ENCODE data around the gene STK38. TPM values are rescaled to one million over a fixed set of nuclear protein-coding genes. Genes with fewer than 3 reads are reported as not detected.

Gene STK38
- total RNA-seq, 1 experiment from 2014 or later = 20.1 TPM

GRCh38 chr6:36491378-36491965 is 55.8 kb downstream of the STK38 start:
- Histone ChIP-seq H3K79me2 (ENCODE audit: insufficient read depth, low read length) (no peaks in the 10 kb centered on the region), H4K20me1 (ENCODE audit: insufficient read depth) (no peaks in the 10 kb centered on the region), H3K9me3 (ENCODE audit: control insufficient read depth in 1 of 2, insufficient read depth in 1 of 2, low read depth in 1 of 2, low read length in 2 of 2) (no peaks in the 10 kb centered on the region), H3K36me3 (ENCODE audit: control insufficient read depth in 1 of 2, insufficient read depth in 2 of 2, low read length in 2 of 2) (peaks cover 17 to 21% of the 10 kb centered on the region in 2 experiments), H2AFZ (ENCODE audit: low read depth, low read length, poor library complexity, severe bottlenecking) (no peak overlapping the region), H3K9me2 (ENCODE audit: insufficient read depth) (no peaks in the 10 kb centered on the region), H3K27me3 (ENCODE audit: insufficient read depth, low read length) (no peaks in the 10 kb centered on the region), H3K4me3 (replicated peaks in 1 of 2; ENCODE audit: low read depth in 1 of 2, low read length in 2 of 2) (no peak overlapping the region), H3K4me1 (ENCODE audit: control insufficient read depth in 1 of 2, insufficient read depth in 2 of 2, low read length in 2 of 2) (no peaks in the 10 kb centered on the region), H3K9ac (ENCODE audit: low read length) (no peak overlapping the region), H3K4me2 (ENCODE audit: low read length) (no peak overlapping the region), H3K27ac (ENCODE audit: low read depth, low read length) (no peak overlapping the region)
- intact Hi-C loops (cut with micrococcal nuclease) = no loop called here
- DNase-seq (ENCODE audit: low read depth, low spot score) (no peak), ATAC-seq (no peak; the same call in 1 of the 2 replicates)
- ChIA-PET RAD21 (ENCODE audit: low non-redundant PET in 1 of 2, low total read pairs in 2 of 2, uncharacterized antibody in 2 of 2, unreplicated experiment in 2 of 2) (no interaction called here), POLR2A (no interaction called here), CTCF (no interaction called here)
- no TSS peak for BruUV-seq (replicated peaks)
- TF ChIP-seq YY1 (IDR thresholded peaks at IDR 0.05; ENCODE audit: extremely low read depth, insufficient replicate concordance, low read depth, low read length) (no peak), CBX3 (IDR thresholded peaks at IDR 0.05; ENCODE audit: low read depth) (no peak), REST (IDR thresholded peaks at IDR 0.05; ENCODE audit: low read depth) (no peak; the same call in 1 of the 2 replicates), EZH2phosphoT487 (IDR thresholded peaks at IDR 0.05; ENCODE audit: borderline replicate concordance) (no peak), MAX (IDR thresholded peaks at IDR 0.05) (no peak), SP1 (IDR thresholded peaks at IDR 0.05; ENCODE audit: low read depth) (no peak), ZBTB33 (IDR thresholded peaks at IDR 0.05; ENCODE audit: extremely low read depth, insufficient replicate concordance, low read length) (no peak), RAD21 (IDR thresholded peaks at IDR 0.05; ENCODE audit: low read depth) (no peak), CEBPB (IDR thresholded peaks at IDR 0.05; ENCODE audit: low read depth) (no peak), POLR2A (IDR thresholded peaks at IDR 0.05; ENCODE audit: borderline replicate concordance, extremely low read depth, insufficient read depth, insufficient read length) (no peak), ZFX (IDR thresholded peaks at IDR 0.05) (no peak), CTCF (IDR thresholded peaks at IDR 0.05 in 2 of 3, conservative IDR thresholded peaks at IDR 0.05 in 1 of 3; ENCODE audit: borderline replicate concordance in 1 of 3, insufficient read depth in 1 of 3, low read depth in 2 of 3, low read length in 2 of 3) (no peak)

All from HCT116 (cell line).